HG03097 (cell line): ENCODE results near the gene SMG1.
A peak's percentile ranks its signal among the peaks of the same experiment; 100 is the strongest.
"Not testable (repeated sequence)": the region's sequence is repeated elsewhere in the genome, so short reads cannot be mapped to it uniquely, and the experiment has no call there.

Experiments
- ATAC-seq: cut with Tn5 transposase; IDR thresholded peaks from one replicate; pipeline ENCODE4 v1.9.1; 2021; ENCODE audit not compliant: unreplicated experiment, low FRiP score

The SMG1 gene

GRCh38 chr16:18774651-18775050 is 151.6 kb downstream of the SMG1 start:
- ATAC-seq = not testable (repeated sequence)

DNA sequence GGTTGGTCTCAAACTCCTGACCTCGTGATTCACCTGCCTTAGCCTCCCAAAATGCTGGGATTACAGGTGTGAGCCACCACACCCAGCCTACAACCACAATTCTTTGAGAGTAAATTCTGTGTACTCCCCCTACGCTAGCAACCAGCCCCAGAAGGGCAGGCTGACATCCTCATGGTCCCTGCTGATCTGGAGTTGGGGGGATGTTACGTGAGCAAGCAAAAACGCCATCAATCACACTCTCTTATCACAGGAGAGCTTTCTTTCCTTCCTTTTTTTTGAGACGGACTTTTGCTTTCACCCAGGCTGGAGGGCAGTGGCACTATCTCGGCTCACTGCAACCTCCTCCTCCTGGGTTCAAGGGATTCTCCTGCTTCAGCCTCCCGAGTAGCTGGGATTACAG is 154.0 kb downstream of the SMG1 start:
- ATAC-seq = not testable (repeated sequence)

- not testable (repeated sequence) for ATAC-seq
Measured at GRCh38 chr16:18770336-18770962, 155.8 kb downstream of the SMG1 start.

DNA sequence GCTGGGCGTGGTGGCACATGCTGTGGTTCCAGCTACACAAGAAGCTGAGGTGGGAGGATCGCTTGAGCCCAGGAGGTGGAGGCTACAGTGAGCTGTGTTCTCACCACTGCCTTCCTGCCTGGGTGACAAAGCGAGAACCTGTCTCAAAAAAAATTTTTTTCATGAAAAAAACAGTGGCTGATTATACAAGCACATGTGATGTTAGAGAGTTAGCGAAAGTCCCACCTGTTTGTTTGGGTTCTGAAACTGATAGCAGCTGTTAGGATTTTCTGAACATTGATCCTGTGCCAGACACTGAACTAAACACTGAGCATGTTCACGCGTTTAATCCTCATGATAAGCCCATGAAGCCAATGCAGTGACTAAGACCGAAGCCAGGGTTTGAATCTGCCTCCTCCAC is 159.0 kb downstream of the SMG1 start:
- ATAC-seq = not testable (repeated sequence)

- peak; percentile 41 for ATAC-seq
Measured at GRCh38 chr16:18762713-18763112, 163.5 kb downstream of the SMG1 start.

DNA sequence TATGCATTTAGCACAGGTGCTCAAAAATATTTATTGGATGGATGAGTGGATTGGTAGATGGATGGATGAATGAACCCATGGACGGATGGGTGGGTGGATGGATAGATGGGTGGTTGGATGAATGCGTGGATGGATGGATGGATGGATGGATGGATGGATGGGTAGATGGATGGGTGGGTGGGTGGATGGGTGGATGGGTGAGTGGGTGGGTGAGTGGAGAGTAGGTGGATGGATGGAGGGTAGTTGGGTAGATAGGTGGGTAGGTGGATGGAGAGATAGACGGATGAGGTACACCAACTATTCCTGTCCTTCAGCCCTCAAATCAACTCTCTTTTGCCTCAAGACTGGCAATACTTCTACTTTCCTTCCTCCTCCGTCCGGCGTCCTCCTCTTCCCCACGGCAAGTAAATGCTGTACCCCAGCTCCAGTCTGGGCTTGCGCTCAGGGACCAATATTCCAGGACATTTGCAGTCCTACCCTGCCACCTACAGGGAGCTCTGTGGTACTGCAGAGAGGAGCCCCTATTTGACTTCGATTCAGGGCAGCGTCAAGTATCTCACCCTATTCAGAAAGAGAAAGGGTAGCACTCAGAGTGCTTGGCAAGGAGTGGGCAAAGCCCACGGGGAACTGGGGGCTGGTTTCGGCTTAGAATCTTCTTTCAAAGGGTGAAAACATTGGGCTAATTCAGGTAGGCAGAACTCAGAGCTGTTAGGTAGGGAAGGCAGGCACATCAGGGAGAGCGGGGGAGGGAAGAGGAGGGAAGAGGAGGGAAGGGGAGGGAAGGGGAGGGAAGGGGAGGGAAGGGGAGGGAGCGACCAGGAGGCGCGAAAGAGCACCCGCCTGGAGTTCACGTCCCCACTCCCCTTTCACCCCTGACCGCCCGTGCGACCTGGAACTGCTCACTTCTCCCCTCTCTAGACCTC is 166.3 kb downstream of the SMG1 start:
- peak; percentile 52 for ATAC-seq

GRCh38 chr16:18757960-18758660 is 168.1 kb downstream of the SMG1 start:
- ATAC-seq = peak; percentile 44

- not testable (repeated sequence) for ATAC-seq
Measured at GRCh38 chr16:18756639-18757038, 169.6 kb downstream of the SMG1 start.
